IPS-18c (cell line): ENCODE results near the gene ABCG1.

ENCODE experiments used
- H3K4me3 ChIP-seq: 2 replicates; pipeline ENCODE4 v1.7.0; 2013; ENCODE audit warnings: low read depth, mild to moderate bottlenecking, low read length, moderate library complexity; ENCODE audit not compliant: insufficient read depth
- H3K9me3 ChIP-seq: one replicate; pipeline ENCODE4 v1.6.1; 2013; ENCODE audit warnings: mild to moderate bottlenecking, low read length, moderate library complexity; ENCODE audit not compliant: control insufficient read depth, insufficient read depth

Gene ABCG1

DNA sequence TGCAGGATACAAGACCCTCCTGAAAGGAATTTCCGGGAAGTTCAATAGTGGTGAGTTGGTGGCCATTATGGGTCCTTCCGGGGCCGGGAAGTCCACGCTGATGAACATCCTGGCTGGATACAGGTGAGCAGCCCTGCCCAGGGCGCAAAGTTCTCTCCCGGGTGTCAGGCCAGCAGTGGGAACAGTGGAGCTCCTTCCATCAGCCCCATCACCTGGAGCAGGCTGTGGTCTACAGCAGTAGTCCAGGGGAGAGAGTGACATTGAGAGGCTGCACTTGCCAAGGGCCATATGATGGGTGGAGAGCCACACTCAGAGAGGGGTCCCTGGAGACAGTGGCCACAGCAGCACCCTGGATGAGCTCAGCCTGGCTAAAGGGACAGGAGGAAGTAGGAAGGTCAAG lies 52.1 kb downstream of the ABCG1 start:
- Histone ChIP-seq H3K9me3 (no peaks in the 10 kb centered on the region), H3K4me3 (no peak overlapping the region)

DNA sequence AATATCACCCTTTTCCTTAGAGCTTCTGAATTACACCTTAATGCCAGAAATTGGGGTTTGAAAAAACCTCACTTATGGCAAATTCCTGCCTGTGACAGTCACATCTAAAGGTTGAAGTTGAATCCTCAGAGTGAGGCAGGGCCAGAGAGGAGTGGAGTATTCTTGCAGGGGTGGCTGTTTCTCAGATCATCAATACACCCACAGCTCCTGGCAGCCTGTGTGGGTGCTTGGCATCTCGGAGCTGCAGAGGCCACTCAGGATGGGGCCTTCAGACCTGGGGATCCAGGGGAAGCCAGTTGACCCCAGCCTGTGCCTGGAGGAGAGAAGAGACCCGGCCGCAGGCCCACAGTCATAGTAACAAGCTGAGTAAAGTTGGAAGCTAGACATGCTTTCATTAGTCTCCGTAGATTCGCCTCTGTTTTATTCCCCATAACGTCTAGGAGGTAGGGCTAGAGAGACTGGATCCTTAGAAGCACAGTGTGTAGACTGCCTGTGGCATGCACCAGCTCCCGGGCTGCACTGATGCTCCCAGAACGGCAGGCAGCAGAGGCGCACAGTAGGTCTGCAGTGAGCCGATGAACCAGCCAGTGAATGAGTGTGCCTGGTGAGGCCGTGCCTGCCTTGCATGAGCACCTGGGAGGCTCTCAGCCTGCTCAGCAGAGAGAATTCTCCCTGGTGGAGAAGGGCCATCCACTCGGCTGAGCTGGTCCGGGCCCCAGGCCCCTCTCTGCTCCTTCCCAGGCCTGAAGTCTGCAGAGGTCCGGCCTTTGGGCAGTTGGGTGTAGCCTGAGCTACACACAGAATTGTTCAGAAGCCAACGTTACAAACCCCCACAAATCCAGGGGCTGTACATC lies 53.4 kb downstream of the ABCG1 start:
- H3K4me3 ChIP-seq: no peak overlapping the region
- H3K9me3 ChIP-seq: no peaks in the 10 kb centered on the region

DNA sequence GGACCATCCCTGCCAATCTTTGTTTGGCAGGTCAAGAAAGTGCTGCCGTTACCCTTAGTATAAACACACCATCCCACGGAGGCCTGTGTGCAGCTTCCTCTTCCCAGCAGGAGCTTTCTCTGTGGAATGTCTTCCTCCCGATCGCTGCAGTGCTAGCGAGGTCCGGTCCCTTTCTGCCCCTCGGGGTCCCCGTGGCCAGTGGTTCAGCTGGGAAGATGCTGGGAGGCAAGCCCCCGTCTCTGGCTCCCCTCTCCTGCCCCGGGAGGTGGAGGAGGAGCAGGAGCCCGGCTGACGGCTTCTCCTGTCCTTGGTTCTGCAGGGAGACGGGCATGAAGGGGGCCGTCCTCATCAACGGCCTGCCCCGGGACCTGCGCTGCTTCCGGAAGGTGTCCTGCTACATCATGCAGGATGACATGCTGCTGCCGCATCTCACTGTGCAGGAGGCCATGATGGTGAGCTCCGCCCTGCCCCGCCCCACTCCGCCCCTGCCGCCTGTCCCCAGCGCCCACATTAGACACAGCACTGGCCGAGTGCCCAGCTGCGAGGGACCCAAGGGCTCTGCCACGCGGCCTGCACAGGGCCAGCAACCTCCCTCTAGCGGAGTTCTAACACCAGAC lies 54.2 kb downstream of the ABCG1 start:
- no peaks in the 10 kb centered on the region for H3K9me3 ChIP-seq
- no peak overlapping the region for H3K4me3 ChIP-seq

DNA sequence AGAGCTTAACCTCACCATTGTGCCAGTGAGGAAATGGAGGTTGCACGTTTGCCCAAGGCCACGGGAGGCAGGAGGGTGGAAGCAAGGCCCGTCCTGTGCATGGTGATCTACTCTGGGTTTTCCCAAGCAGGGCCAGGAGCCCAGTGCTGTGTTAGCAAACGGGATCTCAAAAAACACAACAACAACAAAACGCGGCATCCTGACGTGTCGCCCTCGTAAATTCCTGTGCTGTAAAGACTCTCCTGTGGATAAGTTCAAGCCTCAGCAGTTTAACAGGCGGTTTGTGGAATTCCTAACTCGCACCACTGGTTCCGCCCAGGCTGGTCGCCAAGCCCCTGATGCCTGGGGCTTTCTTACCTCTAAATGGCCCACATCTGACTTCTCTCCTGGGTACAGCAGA lies 57.1 kb downstream of the ABCG1 start:
- H3K9me3 ChIP-seq: no peaks in the 10 kb centered on the region
- H3K4me3 ChIP-seq: no peak overlapping the region

DNA sequence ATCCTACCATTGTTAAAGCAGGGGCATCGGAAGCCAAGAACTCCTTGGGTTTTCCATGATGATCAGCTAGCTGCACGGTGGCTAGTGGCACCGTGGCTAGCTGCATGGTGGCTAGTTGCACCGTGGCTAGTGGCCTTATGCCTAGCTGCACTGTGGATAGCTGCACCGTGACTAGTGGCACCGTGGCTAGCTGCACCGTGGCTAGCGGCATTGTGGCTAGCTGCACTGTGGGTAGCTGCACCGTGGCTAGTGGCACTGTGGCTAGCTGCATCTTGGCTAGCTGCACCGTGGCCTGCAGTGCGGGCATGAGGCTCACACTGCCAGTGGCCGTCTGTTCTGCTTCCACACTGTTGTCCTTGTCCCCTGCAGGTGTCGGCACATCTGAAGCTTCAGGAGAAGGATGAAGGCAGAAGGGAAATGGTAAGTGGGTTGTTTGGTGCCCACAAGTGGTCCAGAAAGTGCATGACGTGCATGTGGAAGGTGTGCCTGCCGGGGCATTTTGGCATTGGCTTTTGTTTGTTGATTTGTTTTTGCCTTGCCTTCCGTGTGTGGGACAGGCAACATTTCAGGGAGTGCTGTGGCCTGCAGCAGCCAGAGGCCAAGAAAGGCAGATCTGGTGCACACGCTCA lies 57.7 kb downstream of the ABCG1 start:
- H3K4me3 ChIP-seq: no peak overlapping the region
- no peaks in the 10 kb centered on the region for H3K9me3 ChIP-seq

DNA sequence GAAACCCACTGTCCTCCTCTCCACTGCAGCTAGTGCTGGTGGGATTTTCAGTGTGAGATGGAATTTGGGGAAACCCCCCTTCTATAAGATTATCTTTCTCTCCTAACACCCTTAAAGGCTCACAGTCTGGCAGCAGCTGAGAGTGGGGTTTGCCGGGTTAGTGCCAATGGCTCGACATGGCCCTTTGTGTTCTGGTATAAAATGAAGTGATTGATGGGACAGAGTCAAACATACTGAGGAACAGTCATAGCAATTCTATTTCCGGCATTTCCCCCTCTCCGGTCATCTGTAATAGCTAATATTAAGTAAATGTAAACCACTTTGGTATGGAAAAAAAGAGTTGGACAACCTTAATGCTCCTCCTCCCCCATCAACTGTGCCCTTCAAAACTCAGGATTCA lies 58.7 kb downstream of the ABCG1 start:
- no peaks in the 10 kb centered on the region for H3K9me3 ChIP-seq

DNA sequence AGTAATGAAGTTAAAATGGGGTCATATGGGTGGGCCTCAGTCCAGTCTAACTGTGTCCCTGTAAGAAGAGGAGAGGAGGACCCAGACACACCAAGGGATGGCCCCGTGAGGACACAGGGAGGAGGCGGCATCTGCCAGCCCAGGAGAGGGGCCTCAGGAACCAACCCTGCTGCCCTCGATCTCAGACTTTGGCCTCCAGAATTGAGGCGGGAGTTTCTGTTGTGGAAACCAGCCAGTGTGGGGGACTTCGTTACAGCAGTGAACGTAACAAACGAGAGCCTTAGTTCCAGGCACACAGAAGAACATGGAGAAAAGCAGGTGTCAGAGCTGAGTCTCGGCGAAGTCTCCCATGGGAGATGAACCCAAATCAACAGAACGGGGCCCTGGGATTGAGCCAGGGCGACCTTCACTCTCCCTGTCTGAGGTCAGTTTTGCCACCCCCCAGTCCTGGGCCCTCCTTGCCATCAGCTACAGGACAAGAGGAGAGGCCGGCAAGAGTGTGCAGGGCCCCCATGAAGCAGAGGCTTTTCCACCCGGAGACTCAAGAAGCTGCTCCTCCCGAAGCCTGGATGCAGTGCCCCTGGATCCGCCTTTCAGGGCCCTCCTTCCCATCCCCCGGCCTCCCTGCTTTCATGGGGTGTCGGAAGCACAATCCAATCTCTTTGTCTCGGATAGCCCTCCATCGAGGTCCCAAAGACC lies 59.7 kb downstream of the ABCG1 start:
- Histone ChIP-seq H3K9me3 (no peaks in the 10 kb centered on the region), H3K4me3 (no peak overlapping the region)

More for the DNA sequence above, 58.7 kb downstream of the ABCG1 start:
- H3K4me3 ChIP-seq: no peak overlapping the region

DNA sequence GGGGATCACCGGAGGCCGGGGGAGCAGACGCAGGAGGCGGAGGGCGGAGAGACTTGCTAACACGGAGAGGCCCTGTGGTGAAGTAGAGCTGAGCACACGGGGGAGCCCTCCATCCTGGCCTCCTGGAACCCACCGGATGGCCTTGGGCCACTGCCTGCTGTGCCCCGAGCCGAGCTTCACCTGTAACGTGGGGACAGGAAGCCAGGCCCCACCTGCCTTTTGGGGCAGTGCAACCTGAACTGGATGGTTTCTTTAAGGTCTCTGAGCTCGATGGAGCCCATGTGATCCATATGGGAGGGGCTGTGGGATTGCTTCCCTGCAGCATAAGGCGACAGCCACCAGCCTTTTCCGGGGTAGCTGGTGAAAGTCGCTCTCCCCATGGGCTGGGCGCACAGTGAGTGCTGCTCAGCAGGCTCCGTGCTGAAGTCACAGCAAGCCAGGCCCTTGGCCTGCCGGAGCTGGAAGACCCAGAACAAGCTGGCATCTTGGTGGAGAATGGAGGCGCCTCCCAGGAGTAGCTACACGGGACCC lies 60.5 kb downstream of the ABCG1 start:
- Histone ChIP-seq H3K4me3 (no peak overlapping the region), H3K9me3 (no peaks in the 10 kb centered on the region)

DNA sequence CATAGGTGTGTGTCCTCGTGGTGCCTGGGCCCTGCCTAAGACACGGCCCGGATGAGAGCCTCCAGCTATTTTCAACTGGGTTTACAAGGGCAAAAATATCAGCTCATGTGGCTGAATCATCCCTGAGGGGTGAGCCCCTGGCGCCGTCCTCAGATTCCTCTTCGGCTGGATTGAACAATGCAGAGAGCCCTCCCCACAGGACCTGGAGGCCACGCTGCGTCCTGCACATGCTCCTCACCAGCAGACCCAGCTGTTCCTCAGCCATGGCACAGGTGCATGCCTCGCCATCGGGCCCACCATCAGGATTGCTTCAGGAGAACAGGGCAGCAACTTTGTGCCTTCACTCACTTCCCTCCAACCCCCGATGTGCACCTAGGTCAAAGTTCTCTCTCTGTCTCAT lies 60.9 kb downstream of the ABCG1 start:
- no peaks in the 10 kb centered on the region for H3K9me3 ChIP-seq

DNA sequence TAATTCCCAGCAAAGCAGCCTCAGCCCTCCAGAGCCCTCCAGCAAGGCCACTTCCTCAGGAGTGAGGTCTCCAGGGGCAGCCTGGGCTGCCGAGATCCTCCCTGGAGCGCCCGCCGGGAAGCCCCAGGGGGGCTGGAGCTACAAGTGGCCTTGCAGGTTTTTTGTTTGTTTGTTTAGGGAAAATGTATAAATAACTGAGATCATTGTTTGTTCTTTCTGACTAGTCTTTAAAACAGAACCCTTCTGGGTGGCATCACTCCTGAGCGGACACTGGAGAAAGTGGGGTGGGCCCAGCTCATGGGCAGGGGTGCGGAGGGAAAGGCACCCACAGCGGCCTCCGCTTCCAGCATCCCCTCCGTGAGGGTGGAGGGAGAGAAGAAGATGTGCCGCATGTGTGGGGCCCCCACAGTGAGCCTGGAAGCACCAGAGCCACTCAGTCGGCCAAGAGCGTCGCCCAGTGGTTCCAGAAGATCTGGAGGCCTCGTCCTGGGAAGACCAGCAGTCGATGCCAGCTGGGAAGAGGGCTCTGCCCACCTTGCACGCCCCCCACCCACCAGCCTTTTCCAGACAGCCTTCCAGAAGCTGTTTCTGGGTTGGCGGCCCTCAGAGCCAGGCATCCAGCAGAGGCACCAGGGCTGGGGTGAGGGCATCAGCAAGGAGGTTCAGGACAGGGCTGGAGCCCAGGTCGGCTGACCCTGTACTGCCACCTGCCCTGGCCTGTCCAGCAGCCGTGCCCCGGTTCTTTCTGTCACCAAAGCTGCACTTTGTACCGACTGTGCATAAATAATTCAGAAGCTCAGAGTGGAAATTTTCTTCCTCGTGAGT lies 61.6 kb downstream of the ABCG1 start:
- H3K9me3 ChIP-seq: no peaks in the 10 kb centered on the region
- H3K4me3 ChIP-seq: no peak overlapping the region

More for the DNA sequence above, 60.9 kb downstream of the ABCG1 start:
- no peak overlapping the region for H3K4me3 ChIP-seq

DNA sequence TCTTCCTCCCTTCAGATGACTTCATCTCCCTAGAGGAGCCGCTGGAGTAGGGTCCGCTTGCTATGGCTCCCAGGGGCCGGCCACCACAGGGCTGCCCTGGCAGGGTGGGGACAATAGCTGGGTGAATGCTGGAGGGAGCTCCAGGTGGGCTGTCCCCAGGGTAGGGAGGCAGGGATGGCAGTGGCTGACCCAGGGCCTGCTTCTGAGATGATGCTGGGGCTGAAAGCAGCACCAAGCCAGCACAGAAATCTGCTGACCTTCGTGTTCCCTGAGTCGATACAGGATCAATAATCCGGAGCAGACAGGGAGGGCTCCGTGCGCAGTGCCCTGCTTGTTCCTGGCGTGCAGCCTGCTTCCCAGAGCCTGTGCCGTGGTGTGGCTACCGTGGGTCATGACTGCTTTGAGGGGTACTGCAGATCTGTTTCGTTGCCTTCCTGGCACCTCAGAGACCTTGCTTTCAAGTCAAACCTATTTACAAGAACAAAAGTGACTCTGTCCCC lies 62.3 kb downstream of the ABCG1 start:
- Histone ChIP-seq H3K9me3 (no peaks in the 10 kb centered on the region), H3K4me3 (no peak overlapping the region)

DNA sequence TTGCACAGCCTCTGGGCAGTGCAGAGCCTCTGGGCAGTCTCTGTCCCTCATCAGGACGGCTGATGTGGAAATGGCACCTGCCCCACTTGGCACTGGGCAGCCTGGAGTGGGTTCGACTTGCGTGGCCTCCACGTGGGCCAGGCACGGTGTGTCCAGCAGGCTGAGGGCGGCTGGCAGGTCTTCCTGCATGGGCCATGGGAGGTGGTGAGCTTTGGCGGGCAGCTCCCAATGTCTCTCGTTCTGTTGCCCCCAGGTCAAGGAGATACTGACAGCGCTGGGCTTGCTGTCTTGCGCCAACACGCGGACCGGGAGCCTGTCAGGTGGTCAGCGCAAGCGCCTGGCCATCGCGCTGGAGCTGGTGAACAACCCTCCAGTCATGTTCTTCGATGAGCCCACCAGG lies 63.1 kb downstream of the ABCG1 start:
- H3K9me3 ChIP-seq: no peaks in the 10 kb centered on the region
- no peak overlapping the region for H3K4me3 ChIP-seq

DNA sequence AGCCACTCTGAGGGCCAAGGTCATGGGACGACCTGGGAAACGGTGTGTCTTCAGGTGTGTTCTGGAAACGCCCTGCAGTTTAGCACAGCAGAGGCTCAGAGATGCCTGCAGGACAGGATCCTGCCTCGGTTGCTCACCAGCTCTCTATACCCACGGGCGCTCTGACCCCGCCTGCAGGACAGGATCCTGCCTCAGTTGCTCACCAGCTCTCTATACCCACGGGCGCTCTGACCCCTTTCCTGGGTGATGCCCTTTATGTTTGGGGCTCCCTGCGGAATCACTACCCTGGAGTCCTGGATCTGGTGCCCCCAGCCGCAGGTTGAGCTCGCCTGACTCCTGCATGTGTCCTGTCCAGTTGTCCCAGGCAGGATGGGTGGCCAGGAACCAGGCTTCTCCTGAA lies 63.8 kb downstream of the ABCG1 start:
- Histone ChIP-seq H3K4me3 (no peak overlapping the region), H3K9me3 (no peaks in the 10 kb centered on the region)

DNA sequence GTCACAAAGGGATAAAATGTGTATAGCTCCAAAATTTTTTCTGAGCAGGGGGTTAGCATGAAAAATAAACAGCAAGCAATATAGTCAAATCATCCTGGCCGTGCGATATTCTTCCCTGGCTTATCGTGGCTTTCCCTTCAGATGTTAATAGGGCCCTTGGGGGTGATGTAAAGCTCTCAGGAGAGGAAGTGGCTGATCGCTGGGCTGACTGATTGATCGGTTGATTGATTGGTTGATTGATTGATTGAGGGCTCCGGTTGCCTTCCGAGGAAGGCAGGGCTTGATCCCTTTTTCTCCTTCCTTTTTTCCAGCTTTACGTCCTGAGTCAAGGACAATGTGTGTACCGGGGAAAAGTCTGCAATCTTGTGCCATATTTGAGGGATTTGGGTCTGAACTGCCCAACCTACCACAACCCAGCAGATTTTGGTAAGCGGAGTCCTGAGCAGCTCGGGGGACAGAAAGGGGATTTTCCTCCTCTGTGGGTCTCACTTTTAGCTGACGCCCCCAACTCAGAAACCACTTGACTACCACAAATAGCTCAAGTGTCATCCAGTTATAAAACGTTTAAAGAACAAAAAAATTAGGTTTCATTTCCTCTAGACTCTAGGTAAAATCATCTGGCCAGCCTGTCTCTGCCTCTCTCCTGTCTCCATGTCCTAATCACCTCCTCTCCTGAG lies 66.8 kb downstream of the ABCG1 start:
- no peak overlapping the region for H3K4me3 ChIP-seq
- H3K9me3 ChIP-seq: no peaks in the 10 kb centered on the region

DNA sequence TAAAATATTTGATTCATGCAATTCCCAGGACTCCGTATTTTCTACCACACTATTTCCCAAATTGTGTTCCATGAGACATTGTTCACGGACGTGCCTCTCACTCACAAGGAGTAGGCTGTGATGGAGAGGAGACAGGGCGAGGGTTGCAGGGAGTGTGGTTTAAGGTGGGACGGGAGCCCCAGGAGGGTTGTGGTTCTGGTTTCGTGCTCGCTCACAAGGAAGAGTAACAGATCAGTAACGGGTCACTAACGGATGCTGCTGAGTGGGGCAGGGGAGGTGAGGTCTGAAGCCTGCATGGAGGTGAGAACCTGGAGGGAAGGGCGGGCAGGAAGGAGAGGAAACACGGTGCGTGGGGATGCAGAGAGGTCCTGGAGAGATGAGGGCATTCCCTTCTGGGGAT lies 67.5 kb downstream of the ABCG1 start:
- no peaks in the 10 kb centered on the region for H3K9me3 ChIP-seq
- H3K4me3 ChIP-seq: no peak overlapping the region
